Lower lobe of right lung (tissue), 2 donors: Measurements from ENCODE around the gene FGD5. TPM values are rescaled to one million over a fixed set of nuclear protein-coding genes. Genes with fewer than 3 reads are reported as not detected.

Experiments used
- ATAC-seq, 2 donors: fragments of 200-7000 bp; cut with Tn5 transposase; one replicate each; pipeline ENCODE4 v1.9.1; 2020 to 2022; ENCODE audit warnings: mild to moderate bottlenecking in 2 of 2, moderate library complexity in 2 of 2
- DNase-seq: peaks from one replicate; pipeline ENCODE4 v3.0.0-alpha.2; 2020
- H3K27ac ChIP-seq: fragments of 200-600 bp; one replicate; pipeline ENCODE4 v1.8.0; 2022
- H3K27me3 ChIP-seq: fragments of 200-600 bp; one replicate; pipeline ENCODE4 v1.8.0; 2022; ENCODE audit warnings: low read depth
- H3K36me3 ChIP-seq: fragments of 200-600 bp; one replicate; pipeline ENCODE4 v1.8.0; 2022; ENCODE audit warnings: mild to moderate bottlenecking
- H3K4me1 ChIP-seq: fragments of 200-600 bp; one replicate; pipeline ENCODE4 v1.8.0; 2022
- H3K4me3 ChIP-seq: fragments of 200-600 bp; one replicate; pipeline ENCODE4 v1.8.0; 2022; ENCODE audit warnings: mild to moderate bottlenecking
- H3K9me3 ChIP-seq: fragments of 200-600 bp; one replicate; pipeline ENCODE4 v1.8.0; 2022
- CTCF ChIP-seq: fragments of 200-600 bp; IDR thresholded peaks from one replicate; pipeline ENCODE4 v1.8.0; 2022; ENCODE audit warnings: antibody characterized with exemption, mild to moderate bottlenecking
- intact Hi-C: fragments of 100-400 bp; cut with DNase I; formaldehyde crosslinking; loops from one replicate; pipeline ENCODE4 v1.11.0; 2022
- total RNA-seq: library from RNA; stranded (reverse); fragmentation: NEBNext Ultra II Directional; extraction: Animal tissue kit (Norgen Biotek cat#: 25700); gene quantifications from one replicate; pipeline ENCODE4 v1.2.1, GENCODE V29; 2021
- donor health status: DM: no; HTN: yes; CAD: no; lungs with severe emphysema.

Gene FGD5
- total RNA-seq, 1 donor from 2014 or later, result 85.0 TPM

DNA sequence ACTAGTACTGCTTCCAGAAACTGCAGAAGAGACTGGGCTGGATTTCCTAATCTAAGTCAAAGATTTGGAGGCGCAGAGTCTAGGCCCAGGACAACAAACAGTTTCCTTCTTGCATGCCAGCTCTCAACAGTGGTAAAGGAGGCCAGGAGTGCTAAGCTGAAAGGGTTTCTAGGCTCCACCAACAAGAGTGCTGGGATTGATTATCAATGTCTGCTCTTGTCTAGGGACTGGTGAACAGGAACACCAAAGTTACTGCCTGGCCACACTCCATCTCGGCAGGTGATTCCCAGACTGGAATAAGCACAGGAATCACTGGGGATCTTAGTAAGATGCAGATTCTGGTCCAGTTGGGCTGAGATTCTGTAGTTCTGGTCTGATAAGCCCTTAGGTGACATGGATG lies 22.8 kb upstream of the FGD5 start:
- Histone ChIP-seq H3K4me1 (peaks cover 38% of the 10 kb centered on the region), H3K9me3 (no peaks in the 10 kb centered on the region), H3K36me3 (no peaks in the 10 kb centered on the region), H3K27me3 (no peaks in the 10 kb centered on the region), H3K4me3 (no peak overlapping the region), H3K27ac (no peak overlapping the region)
- no peak for TF ChIP-seq CTCF
- DNase-seq, result no peak
- no peak for ATAC-seq
- intact Hi-C loops, result loop anchor here (10.0 kb wide), 1 partner anchor 129 kb away; no protein-coding TSS in a partner anchor

- H3K27me3 ChIP-seq, result no peaks in the 10 kb centered on the region
- DNase-seq (no peak), ATAC-seq (no peak)
- intact Hi-C loops, result loop anchor here (10.0 kb wide), 1 partner anchor 128 kb away; no protein-coding TSS in a partner anchor
- H3K4me3 ChIP-seq, result no peak overlapping the region
- peaks cover 34% of the 10 kb centered on the region for H3K4me1 ChIP-seq
- TF ChIP-seq CTCF, result no peak
- H3K9me3 ChIP-seq, result no peaks in the 10 kb centered on the region
- H3K27ac ChIP-seq, result no peak overlapping the region
- no peaks in the 10 kb centered on the region for H3K36me3 ChIP-seq
Observed at GRCh38 chr3:14796403-14797077, 22.2 kb upstream of the FGD5 start.

DNA sequence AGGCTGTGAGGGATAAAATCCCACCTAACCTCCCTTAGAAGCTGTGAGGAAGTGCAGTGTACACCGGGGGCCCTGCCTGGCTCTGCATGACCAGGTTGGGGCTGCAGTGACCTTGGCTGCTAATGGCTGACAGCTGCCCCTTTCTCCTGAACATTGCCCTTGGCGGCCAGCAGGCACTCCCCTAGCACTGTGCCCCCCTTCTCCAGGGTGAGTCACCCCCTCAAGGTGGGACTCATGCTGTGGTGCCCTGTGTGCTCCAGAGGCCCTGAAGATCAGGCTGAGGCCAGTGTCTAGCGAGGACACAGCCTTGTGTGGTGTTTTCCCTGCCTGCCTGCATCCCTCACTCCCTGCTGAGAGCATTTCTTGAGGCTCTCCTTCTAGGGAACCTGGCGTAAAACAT lies 21.0 kb upstream of the FGD5 start:
- no peak for DNase-seq
- no peak for ATAC-seq
- H3K27me3 ChIP-seq, result no peaks in the 10 kb centered on the region
- intact Hi-C loops, result loop anchor here (10.0 kb wide), 1 partner anchor 127 kb away; no protein-coding TSS in a partner anchor
- TF ChIP-seq CTCF, result no peak
- no peak overlapping the region for H3K27ac ChIP-seq
- no peak overlapping the region for H3K4me3 ChIP-seq
- H3K9me3 ChIP-seq, result no peaks in the 10 kb centered on the region
- H3K4me1 ChIP-seq, result peaks cover 27% of the 10 kb centered on the region
- no peaks in the 10 kb centered on the region for H3K36me3 ChIP-seq

- intact Hi-C loops, result loop anchor here (10.0 kb wide), 1 partner anchor 127 kb away; no protein-coding TSS in a partner anchor
- no peak overlapping the region for H3K27ac ChIP-seq
Observed at GRCh38 chr3:14798231-14798630, 20.5 kb upstream of the FGD5 start.

DNA sequence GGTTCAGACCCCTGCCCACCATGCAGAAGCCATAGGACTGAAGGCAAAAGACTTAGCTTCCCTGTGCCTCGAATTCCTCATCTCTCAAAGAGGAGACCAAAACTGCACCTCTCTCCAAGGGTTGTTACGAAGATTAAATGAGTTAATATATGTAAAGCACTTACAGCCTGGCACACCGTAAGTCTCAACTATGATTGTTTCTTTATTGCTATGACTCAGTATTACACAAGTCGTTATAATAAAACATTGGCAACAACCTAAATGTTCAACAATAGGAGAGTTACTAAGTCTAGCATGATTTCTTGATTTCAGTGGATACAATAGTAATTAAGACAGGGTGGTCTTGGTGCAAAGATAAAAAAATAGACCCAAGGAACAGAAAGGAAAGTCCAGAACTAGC lies 19.6 kb upstream of the FGD5 start:
- H3K4me1 ChIP-seq, result peaks cover 18% of the 10 kb centered on the region
- H3K27me3 ChIP-seq, result no peaks in the 10 kb centered on the region
- H3K4me3 ChIP-seq, result no peak overlapping the region
- H3K9me3 ChIP-seq, result no peaks in the 10 kb centered on the region
- no peak overlapping the region for H3K27ac ChIP-seq
- no peaks in the 10 kb centered on the region for H3K36me3 ChIP-seq
- ATAC-seq (no peak), DNase-seq (no peak)
- intact Hi-C loops, result loop anchor here (10.0 kb wide), 1 partner anchor 126 kb away; no protein-coding TSS in a partner anchor
- no peak for TF ChIP-seq CTCF

More at GRCh38 chr3:14798231-14798630, 20.5 kb upstream of the FGD5 start:
- no peak overlapping the region for H3K4me3 ChIP-seq
- peaks cover 25% of the 10 kb centered on the region for H3K4me1 ChIP-seq
- H3K9me3 ChIP-seq, result no peaks in the 10 kb centered on the region
- DNase-seq (no peak), ATAC-seq (no peak)
- no peak for TF ChIP-seq CTCF
- H3K27me3 ChIP-seq, result no peaks in the 10 kb centered on the region
- H3K36me3 ChIP-seq, result no peaks in the 10 kb centered on the region
